ENCODE results near the gene SLC6A18.
"Not testable (repeated sequence)": the region's sequence is repeated elsewhere in the genome, so short reads cannot be mapped to it uniquely, and the experiment has no call there.

Gene SLC6A18

DNA sequence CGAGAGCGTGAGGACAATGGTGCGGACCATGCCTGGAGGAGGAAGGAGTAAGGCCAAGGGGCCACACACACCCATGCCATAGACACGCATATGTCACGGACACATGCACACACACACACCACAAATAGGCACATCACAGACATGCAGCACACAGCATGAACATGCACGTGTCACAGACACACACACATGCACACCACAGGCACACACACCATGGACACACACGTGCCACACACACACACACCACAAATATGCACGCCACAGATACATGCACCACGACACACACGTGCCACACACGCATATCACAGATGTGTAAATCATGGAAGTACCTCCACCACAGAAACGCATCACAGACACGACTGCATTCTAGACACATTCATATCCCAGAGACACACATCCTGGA lies 53.0 kb downstream of the SLC6A18 start:
- no peak for DNase-seq (ENCODE audit: low read depth)

- no peak for DNase-seq (ENCODE audit: low read depth)
Measured at GRCh38 chr5:1278656-1279442, 53.7 kb downstream of the SLC6A18 start.

GRCh38 chr5:1279443-1280151 lies 54.4 kb downstream of the SLC6A18 start:
- DNase-seq (ENCODE audit: low read depth), result no peak

- DNase-seq (ENCODE audit: low read depth), result no peak
Measured at GRCh38 chr5:1280177-1281037, 55.2 kb downstream of the SLC6A18 start.

GRCh38 chr5:1281038-1281882 lies 56.1 kb downstream of the SLC6A18 start:
- no peak for DNase-seq (ENCODE audit: low read depth)

- DNase-seq (ENCODE audit: low read depth), result no peak
Measured at GRCh38 chr5:1282131-1282992, 57.2 kb downstream of the SLC6A18 start.

DNA sequence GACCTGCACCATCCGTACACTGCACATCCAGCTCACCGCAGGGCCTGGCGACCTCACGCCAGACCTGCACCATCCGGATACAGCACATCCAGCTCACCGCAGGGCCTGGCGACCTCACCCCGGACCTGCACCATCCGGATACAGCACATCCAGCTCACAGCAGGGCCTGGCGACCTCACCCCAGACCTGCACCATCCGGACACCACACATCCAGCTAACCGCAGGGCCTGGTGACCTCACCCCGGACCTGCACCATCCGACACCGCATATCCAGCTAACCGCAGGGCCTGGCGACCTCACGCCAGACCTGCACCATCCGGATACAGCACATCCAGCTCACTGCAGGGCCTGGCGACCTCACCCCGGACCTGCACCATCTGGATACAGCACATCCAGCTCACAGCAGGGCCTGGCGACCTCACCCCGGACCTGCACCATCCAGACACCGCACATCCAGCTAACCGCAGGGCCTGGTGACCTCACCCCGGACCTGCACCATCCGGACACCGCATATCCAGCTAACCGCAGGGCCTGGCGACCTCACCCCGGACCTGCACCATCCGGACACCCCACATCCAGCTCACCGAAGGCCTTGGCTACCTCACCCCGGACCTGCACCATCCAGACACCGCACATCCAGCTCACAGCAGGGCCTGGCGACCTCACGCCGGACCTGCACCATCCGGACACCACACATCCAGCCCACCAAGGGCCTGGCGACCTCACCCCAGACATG lies 58.0 kb downstream of the SLC6A18 start:
- DNase-seq (ENCODE audit: low read depth), result not testable (repeated sequence)

DNA sequence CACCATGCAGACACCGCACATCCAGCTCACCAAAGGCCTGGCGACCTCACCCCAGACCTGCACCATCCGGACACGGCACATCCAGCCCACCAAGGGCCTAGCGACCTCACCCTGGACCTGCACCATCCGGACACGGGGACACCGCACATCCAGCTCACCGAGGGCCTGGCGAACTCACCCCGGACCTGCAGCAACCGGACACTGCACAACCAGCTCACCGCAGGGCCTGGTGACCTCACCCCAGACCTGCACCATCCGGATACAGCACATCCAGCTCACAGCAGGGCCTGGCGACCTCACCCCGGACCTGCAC lies 58.5 kb downstream of the SLC6A18 start:
- DNase-seq (ENCODE audit: low read depth), result not testable (repeated sequence)

DNA sequence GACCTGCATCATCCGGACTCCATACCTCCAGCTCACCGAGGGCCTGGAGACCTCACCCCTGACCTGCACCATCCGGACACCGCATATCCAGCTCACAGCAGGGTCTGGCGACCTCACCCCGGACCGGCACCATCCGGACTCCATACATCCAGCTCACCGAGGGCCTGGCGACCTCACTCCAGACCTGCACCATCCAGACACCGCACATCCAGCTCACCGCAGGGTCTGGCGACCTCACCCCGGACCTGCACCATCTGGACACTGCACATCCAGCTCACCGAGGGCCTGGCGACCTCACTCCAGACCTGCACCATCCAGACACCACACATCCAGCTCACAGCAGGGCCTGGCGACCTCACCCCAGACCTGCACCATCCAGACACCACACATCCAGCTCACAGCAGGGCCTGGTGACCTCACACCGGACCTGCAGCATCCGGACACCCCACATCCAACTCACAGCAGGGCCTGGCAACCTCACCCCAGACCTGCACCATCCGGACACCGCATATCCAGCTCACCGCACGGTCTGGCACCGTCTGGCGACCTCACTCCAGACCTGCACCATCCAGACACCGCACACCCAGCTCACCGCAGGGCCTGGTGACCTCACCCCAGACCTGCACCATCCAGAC lies 59.3 kb downstream of the SLC6A18 start:
- DNase-seq (ENCODE audit: low read depth), result not testable (repeated sequence)

GRCh38 chr5:1285141-1285540 lies 60.0 kb downstream of the SLC6A18 start:
- DNase-seq (ENCODE audit: low read depth), result no peak

GRCh38 chr5:1285883-1286291 lies 60.7 kb downstream of the SLC6A18 start:
- no peak for DNase-seq (ENCODE audit: low read depth)

DNA sequence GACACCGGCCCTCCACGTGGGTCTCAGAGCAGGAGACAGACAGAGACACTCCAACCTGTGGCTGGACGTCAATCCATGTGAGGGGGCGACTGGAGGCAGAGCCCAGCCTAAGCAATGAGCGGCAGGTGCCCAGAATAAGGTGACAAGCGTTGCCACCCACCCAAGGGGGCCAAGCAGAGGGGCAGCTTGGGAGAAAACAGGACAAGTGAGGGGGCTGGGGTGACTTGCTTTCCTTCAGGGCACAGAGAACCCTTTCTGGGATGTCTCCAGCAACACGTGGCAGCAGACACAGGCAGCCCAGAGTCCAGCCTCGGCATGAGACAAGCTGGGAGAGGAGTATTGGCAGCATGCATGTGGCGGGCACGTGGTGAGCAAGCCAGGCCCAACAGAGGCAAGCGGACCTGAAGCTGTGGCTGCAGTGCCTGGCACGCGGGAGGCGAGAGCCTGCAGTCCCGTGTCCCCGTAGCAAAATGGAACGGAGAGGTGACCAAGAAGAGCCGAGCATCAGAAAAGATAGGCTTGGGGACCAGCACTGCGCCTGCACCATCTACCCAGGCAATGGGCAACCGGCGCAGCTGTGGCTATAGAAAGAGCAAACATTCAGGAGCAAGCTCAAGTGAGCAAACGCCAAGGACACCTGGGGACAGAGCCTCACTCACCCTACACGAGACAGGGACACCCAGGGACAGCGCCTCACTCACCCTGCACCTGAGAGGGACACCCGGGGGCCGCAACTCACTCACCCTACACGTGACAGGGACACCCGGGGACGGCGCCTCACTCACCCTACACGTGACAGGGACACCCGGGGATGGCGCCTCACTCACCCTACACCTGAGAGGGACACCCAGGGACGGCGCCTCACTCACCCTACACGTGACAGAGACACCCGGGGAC lies 63.5 kb downstream of the SLC6A18 start:
- DNase-seq (ENCODE audit: low read depth), result no peak

DNA sequence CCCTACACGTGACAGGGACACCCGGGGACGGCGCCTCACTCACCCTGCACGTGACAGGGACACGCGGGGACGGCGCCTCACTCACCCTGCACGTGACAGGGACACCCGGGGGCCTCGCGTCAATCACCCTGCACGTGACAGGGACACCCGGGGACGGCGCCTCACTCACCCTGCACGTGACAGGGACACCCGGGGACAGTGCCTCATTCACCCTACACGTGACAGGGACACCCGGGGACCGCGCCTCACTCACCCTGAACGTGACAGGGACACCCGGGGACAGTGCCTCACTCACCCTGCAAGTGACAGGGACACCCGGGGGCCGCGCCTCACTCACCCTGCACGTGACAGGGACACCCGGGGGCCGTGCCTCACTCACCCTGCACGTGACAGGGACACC lies 64.4 kb downstream of the SLC6A18 start:
- DNase-seq (ENCODE audit: low read depth), result not testable (repeated sequence)

DNA sequence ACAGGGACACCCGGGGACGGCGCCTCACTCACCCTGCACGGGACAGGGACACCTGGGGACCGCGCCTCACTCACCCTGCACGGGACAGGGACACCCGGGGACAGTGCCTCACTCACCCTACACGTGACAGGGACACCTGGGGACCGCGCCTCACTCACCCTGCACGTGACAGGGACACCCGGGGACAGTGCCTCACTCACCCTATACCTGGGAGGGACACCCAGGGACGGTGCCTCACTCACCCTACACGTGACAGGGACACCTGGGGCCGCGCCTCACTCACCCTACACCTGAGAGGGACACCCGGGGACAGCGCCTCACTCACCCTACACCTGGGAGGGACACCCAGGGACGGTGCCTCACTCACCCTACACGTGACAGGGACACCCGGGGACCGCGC lies 65.8 kb downstream of the SLC6A18 start:
- not testable (repeated sequence) for DNase-seq (ENCODE audit: low read depth)

- no peak for DNase-seq (ENCODE audit: low read depth)
Measured at GRCh38 chr5:1291611-1292080, 66.5 kb downstream of the SLC6A18 start.

GRCh38 chr5:1292139-1292538 lies 67.0 kb downstream of the SLC6A18 start:
- no peak for DNase-seq (ENCODE audit: low read depth)

GRCh38 chr5:1292846-1293415 lies 67.8 kb downstream of the SLC6A18 start:
- DNase-seq (ENCODE audit: low read depth), result no peak

All from stimulated activated CD8-positive, alpha-beta memory T cell treated with anti-CD3 and anti-CD28 coated beads, Interleukin-15, amount 100 ng/mL, for 1 hour (primary cell).